Measurements from ENCODE around the gene KATNIP.

The KATNIP gene

GRCh38 chr16:27598931-27599565, 49.1 kb downstream of the KATNIP start:
- no peaks in the 10 kb centered on the region for H3K27me3 ChIP-seq (ENCODE audit: insufficient read depth, low read depth)
- no peaks in the 10 kb centered on the region for H3K79me2 ChIP-seq (ENCODE audit: insufficient read depth, low read depth)
- no peak overlapping the region for H3K4me3 ChIP-seq (IDR thresholded peaks at IDR 0.05; ENCODE audit: insufficient read depth, low read depth, low read length)
- no peak overlapping the region for H2AFZ ChIP-seq (ENCODE audit: low read depth)
- no peak for TF ChIP-seq CTCF (conservative IDR thresholded peaks at IDR 0.05; ENCODE audit: low read depth, low read length)
- no peaks in the 10 kb centered on the region for H3K4me1 ChIP-seq (ENCODE audit: low read depth, poor library complexity, severe bottlenecking)
- no peak overlapping the region for H3K27ac ChIP-seq
- no peak overlapping the region for H3K4me2 ChIP-seq
- H3K36me3 ChIP-seq (ENCODE audit: insufficient read depth) = no peaks in the 10 kb centered on the region
- no peak overlapping the region for H3K9ac ChIP-seq
- H4K20me1 ChIP-seq (ENCODE audit: insufficient read depth) = no peaks in the 10 kb centered on the region

DNA sequence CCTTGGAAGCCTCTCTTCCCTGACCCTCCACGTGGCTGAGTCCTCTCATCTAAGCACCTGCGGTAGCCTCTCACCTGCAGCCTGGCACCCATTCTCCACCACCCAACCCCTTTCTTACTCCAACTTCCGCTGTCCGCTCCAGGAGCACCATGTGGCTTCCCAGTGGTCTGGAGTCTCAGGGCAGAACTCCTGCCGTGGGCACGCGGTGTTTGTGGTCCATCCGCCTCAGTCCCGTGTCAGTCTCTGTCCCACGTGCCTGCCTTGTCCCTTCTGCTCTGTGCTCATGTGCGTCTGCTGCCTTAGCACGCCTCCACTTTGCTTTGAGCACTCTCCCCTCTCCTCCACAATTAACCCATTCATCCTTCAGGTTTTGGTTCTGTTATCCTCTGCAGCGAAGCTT, 49.7 kb downstream of the KATNIP start:
- no peak overlapping the region for H2AFZ ChIP-seq (ENCODE audit: low read depth)
- no peaks in the 10 kb centered on the region for H3K4me1 ChIP-seq (ENCODE audit: low read depth, poor library complexity, severe bottlenecking)
- no peaks in the 10 kb centered on the region for H3K27me3 ChIP-seq (ENCODE audit: insufficient read depth, low read depth)
- no peak for TF ChIP-seq CTCF (conservative IDR thresholded peaks at IDR 0.05; ENCODE audit: low read depth, low read length)
- H3K79me2 ChIP-seq (ENCODE audit: insufficient read depth, low read depth) = no peaks in the 10 kb centered on the region
- H3K36me3 ChIP-seq (ENCODE audit: insufficient read depth) = no peaks in the 10 kb centered on the region
- H3K27ac ChIP-seq = no peak overlapping the region
- H3K9ac ChIP-seq = no peak overlapping the region
- H3K4me3 ChIP-seq (IDR thresholded peaks at IDR 0.05; ENCODE audit: insufficient read depth, low read depth, low read length) = no peak overlapping the region
- no peaks in the 10 kb centered on the region for H4K20me1 ChIP-seq (ENCODE audit: insufficient read depth)
- no peak overlapping the region for H3K4me2 ChIP-seq

Measured in KMS-11 (cell line).